ENCODE measurements around the gene TECPR2.

- no peak for TF ChIP-seq CTCF (IDR thresholded peaks at IDR 0.05; ENCODE audit: low read depth, low read length, missing input control)
- no peak for TF ChIP-seq RXRA (IDR thresholded peaks at IDR 0.05)
- no peak for TF ChIP-seq MAX (IDR thresholded peaks at IDR 0.05)
- TF ChIP-seq REST (IDR thresholded peaks at IDR 0.05) = no peak
- TF ChIP-seq YY1 (IDR thresholded peaks at IDR 0.05) = no peak
- no peak for TF ChIP-seq NR2F2 (IDR thresholded peaks at IDR 0.05)
- no peak for TF ChIP-seq FOXA1 (IDR thresholded peaks at IDR 0.05)
- no peak for TF ChIP-seq ATF3 (IDR thresholded peaks at IDR 0.05)
- TF ChIP-seq SP1 (IDR thresholded peaks at IDR 0.05) = no peak
- no peak for TF ChIP-seq EGR1 (IDR thresholded peaks at IDR 0.05; ENCODE audit: low read depth in 2 of 2)
- no peak for TF ChIP-seq TAF1 (conservative IDR thresholded peaks at IDR 0.05)
- no peak for TF ChIP-seq RAD21 (IDR thresholded peaks at IDR 0.05)
- no peak for TF ChIP-seq HNF4A (conservative IDR thresholded peaks at IDR 0.05)
- TF ChIP-seq GABPA (IDR thresholded peaks at IDR 0.05 in 1 of 2, conservative IDR thresholded peaks at IDR 0.05 in 1 of 2) = no peak
Measured at GRCh38 chr14:102418169-102418852, 55.6 kb downstream of the TECPR2 start.
